Panc1 (cell line): Measurements from ENCODE around the gene SLC12A7. TPM values are rescaled to one million over a fixed set of nuclear protein-coding genes. Genes with fewer than 3 reads are reported as not detected.

Experiments
- ATAC-seq: fragments of 200-7000 bp; cut with Tn5 transposase; 2 replicates; pipeline ENCODE4 v1.9.1; 2020; ENCODE audit warnings: mild to moderate bottlenecking, moderate library complexity
- BruUV-seq: library from RNA; stranded (reverse); fragments of 400-500 nt; replicated peaks from 2 replicates; lab custom pipeline; 2021; lab: Mats Ljungman, UMichigan
- CTCF ChIA-PET: fragments of 300-600 bp; sonication (Branson Sonifier 250); formaldehyde crosslinking; loops from one replicate; lab custom pipeline; 2022; ENCODE audit warnings: antibody characterized with exemption; lab: Charles Lee
- POLR2A ChIA-PET: fragments of 300-600 bp; sonication (Branson Sonifier 250); formaldehyde crosslinking; loops from one replicate; lab custom pipeline; 2022; ENCODE audit warnings: antibody characterized with exemption; lab: Charles Lee
- DNase-seq: peaks from one replicate; pipeline ENCODE4 v3.0.0-alpha.2; 2010; ENCODE audit warnings: low read depth, low spot score
- H3K27ac ChIP-seq: 2 replicates; pipeline ENCODE4 v1.5.1; 2011; ENCODE audit warnings: mild to moderate bottlenecking, low read length, inconsistent platforms
- H3K27me3 ChIP-seq: fragments of 200-500 bp; sonication (Bioruptor generic); 2 replicates; pipeline ENCODE4 v1.6.0; 2014; ENCODE audit warnings: low read length, inconsistent platforms; ENCODE audit not compliant: control insufficient read depth, insufficient read depth
- H3K36me3 ChIP-seq: fragments of 200-500 bp; sonication (Bioruptor generic); 2 replicates; pipeline ENCODE4 v1.5.1; 2014; ENCODE audit warnings: inconsistent platforms, mild to moderate bottlenecking, low read length, moderate library complexity; ENCODE audit not compliant: control insufficient read depth, insufficient read depth
- H3K4me1 ChIP-seq: 2 replicates; pipeline ENCODE4 v1.5.1; 2011; ENCODE audit warnings: inconsistent platforms, mild to moderate bottlenecking, low read length, moderate library complexity; ENCODE audit not compliant: control insufficient read depth, insufficient read depth
- H3K4me3 ChIP-seq, 2 experiments: 2 replicates each; pipeline ENCODE4 v1.5.1; 2011 to 2012; ENCODE audit warnings: low read depth in 2 of 2, low read length in 2 of 2, mild to moderate bottlenecking in 2 of 2, inconsistent platforms in 1 of 2, moderate library complexity in 1 of 2
- H3K9me3 ChIP-seq: fragments of 200-500 bp; sonication (Bioruptor generic); 2 replicates; pipeline ENCODE4 v1.5.1; 2014; ENCODE audit warnings: low read depth, mild to moderate bottlenecking, inconsistent platforms, low read length, moderate library complexity; ENCODE audit not compliant: control insufficient read depth, insufficient read depth
- POLR2AphosphoS5 ChIP-seq: IDR thresholded peaks from 2 replicates; pipeline ENCODE4 v1.6.1; 2012; ENCODE audit warnings: mild to moderate bottlenecking, low read depth, low read length, moderate library complexity
- SIN3A ChIP-seq: IDR thresholded peaks from 2 replicates; pipeline ENCODE4 v1.6.1; 2012; ENCODE audit warnings: low read depth, mild to moderate bottlenecking, low read length, moderate library complexity, borderline replicate concordance; ENCODE audit not compliant: insufficient read depth
- TCF7L2 ChIP-seq: IDR thresholded peaks from 2 replicates; pipeline ENCODE4 v1.6.1; 2011; ENCODE audit warnings: mild to moderate bottlenecking, low read depth, low read length, inconsistent platforms
- in situ Hi-C: cut with HindIII; loops from 2 replicates; pipeline ENCODE4 v1.10.0; 2016; ENCODE audit warnings: low sequenced_read_pairs, low pct_unique_long_range_greater_than_20kb
- intact Hi-C: fragments of 100-400 bp; cut with micrococcal nuclease; formaldehyde crosslinking; loops from one replicate; pipeline ENCODE4 v1.10.0; 2022; ENCODE audit not compliant: unreplicated experiment
- total RNA-seq: library from RNA; stranded (reverse); gene quantifications from one replicate; pipeline ENCODE4 v1.2.1, GENCODE V29; 2021; ENCODE audit not compliant: unreplicated experiment
- TF ChIP-seq, protein P1 (sequence below): fragments of 450-650 bp; IDR thresholded peaks from 2 replicates; pipeline ENCODE4 v1.5.1; 2017; ENCODE audit warnings: mild to moderate bottlenecking
- TF ChIP-seq, protein P2 (sequence below), 2 experiments: IDR thresholded peaks; 2 replicates each; pipeline ENCODE4 v1.6.1; 2011 to 2012; ENCODE audit warnings: low read depth in 2 of 2, control low read depth in 1 of 2, low read length in 1 of 2, mild to moderate bottlenecking in 1 of 2, moderate library complexity in 1 of 2; ENCODE audit not compliant: insufficient read depth in 1 of 2

SLC12A7 gene
- total RNA-seq, 1 experiment from 2014 or later, result 297 TPM

DNA sequence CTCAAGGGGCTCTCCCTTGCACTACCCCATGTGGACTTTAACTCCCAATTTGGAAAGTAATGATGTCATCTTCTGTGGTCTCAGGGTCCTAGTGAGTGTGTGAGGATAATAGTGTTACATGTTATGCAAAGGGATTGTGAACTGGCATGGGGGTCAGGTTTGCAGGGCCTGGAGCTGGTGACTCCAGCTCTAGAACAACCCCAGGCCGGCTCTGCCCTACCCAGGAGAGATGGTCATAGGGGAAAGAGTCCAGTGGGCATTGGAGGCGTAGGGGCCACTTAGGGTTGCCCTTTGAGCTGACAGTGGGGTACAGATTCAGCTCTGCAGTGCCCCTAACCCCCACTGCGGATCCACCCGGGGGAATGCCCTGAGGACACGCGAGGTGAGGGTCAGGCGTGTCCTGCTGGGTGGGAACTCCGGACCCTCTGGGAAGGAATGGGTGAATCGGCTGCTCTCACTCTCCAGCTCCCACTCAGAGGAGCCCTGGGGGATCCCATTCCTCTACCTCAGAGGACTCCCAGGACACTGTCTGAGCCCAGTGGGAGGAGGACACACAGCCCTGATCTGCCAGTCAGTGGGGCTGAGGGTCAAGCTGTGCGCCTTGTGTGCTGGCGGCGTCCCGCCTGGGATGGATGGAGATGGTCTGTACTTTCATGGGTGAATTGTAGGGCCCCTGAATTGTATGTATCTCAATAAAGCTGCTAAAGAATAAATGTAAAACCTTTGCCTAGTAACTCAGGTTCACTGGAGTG is 105.8 kb downstream of the SLC12A7 start:
- Histone ChIP-seq H3K9me3 (no peaks in the 10 kb centered on the region), H3K36me3 (no peaks in the 10 kb centered on the region), H3K27me3 (no peaks in the 10 kb centered on the region), H3K27ac (no peak overlapping the region), H3K4me1 (peaks cover 22% of the 10 kb centered on the region), H3K4me3 (no peak overlapping the region)
- TF ChIP-seq TCF7L2, result no peak
- ChIA-PET CTCF (interaction anchor here (1.8 kb wide), 1 partner anchor 162 kb away, joined by 4 read pairs; no protein-coding TSS in a partner anchor), POLR2A (no interaction called here)
- in situ Hi-C loops (no loop called here), intact Hi-C loops (no loop called here)
- no peak for ATAC-seq
- BruUV-seq, result no TSS peak
- no peak for DNase-seq

DNA sequence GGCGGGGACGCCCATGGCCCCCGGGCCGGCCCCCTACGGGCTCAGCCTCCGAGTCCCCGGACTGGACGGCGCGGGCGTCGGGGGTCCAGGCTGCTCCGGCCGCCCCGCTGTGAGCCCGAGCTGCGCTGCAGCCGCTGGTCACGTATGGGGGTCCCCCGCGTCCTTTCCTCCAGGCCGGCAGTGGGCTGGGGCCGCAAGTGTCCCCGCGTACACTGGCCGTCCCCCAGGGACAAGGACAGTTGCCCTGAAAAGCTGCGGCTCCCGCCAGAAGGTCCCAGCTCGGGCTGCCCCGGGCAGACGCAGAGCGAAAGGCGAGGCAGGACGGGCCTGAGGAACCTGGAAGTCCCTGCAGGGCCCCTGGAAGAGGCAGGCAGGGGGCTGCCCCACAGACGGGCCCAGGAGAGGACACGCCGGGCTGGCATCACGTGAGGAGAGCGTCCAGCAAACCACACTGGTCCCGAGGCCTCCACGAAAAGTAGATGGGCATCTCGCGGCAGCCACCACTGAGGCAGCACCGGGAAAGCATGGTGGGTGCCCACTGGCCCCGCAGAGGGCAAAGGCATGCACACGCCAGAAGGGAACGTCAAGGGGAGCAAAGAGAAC is 106.5 kb downstream of the SLC12A7 start:
- CTCF ChIA-PET, result interaction anchor here (1.8 kb wide), 1 partner anchor 163 kb away, joined by 4 read pairs; no protein-coding TSS in a partner anchor
- POLR2A ChIA-PET, result no interaction called here
- in situ Hi-C loops, result no loop called here
- H3K27ac ChIP-seq, result no peak overlapping the region; the same call in 1 of the 2 replicates
- BruUV-seq, result no TSS peak
- no peak for ATAC-seq
- no peaks in the 10 kb centered on the region for H3K9me3 ChIP-seq
- DNase-seq, result no peak
- no peaks in the 10 kb centered on the region for H3K36me3 ChIP-seq
- peaks cover 15% of the 10 kb centered on the region for H3K4me1 ChIP-seq
- H3K27me3 ChIP-seq, result no peaks in the 10 kb centered on the region
- no peak for TF ChIP-seq TCF7L2
- TF ChIP-seq, protein P1, sequence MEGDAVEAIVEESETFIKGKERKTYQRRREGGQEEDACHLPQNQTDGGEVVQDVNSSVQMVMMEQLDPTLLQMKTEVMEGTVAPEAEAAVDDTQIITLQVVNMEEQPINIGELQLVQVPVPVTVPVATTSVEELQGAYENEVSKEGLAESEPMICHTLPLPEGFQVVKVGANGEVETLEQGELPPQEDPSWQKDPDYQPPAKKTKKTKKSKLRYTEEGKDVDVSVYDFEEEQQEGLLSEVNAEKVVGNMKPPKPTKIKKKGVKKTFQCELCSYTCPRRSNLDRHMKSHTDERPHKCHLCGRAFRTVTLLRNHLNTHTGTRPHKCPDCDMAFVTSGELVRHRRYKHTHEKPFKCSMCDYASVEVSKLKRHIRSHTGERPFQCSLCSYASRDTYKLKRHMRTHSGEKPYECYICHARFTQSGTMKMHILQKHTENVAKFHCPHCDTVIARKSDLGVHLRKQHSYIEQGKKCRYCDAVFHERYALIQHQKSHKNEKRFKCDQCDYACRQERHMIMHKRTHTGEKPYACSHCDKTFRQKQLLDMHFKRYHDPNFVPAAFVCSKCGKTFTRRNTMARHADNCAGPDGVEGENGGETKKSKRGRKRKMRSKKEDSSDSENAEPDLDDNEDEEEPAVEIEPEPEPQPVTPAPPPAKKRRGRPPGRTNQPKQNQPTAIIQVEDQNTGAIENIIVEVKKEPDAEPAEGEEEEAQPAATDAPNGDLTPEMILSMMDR, result no peak
- TF ChIP-seq, protein P2, sequence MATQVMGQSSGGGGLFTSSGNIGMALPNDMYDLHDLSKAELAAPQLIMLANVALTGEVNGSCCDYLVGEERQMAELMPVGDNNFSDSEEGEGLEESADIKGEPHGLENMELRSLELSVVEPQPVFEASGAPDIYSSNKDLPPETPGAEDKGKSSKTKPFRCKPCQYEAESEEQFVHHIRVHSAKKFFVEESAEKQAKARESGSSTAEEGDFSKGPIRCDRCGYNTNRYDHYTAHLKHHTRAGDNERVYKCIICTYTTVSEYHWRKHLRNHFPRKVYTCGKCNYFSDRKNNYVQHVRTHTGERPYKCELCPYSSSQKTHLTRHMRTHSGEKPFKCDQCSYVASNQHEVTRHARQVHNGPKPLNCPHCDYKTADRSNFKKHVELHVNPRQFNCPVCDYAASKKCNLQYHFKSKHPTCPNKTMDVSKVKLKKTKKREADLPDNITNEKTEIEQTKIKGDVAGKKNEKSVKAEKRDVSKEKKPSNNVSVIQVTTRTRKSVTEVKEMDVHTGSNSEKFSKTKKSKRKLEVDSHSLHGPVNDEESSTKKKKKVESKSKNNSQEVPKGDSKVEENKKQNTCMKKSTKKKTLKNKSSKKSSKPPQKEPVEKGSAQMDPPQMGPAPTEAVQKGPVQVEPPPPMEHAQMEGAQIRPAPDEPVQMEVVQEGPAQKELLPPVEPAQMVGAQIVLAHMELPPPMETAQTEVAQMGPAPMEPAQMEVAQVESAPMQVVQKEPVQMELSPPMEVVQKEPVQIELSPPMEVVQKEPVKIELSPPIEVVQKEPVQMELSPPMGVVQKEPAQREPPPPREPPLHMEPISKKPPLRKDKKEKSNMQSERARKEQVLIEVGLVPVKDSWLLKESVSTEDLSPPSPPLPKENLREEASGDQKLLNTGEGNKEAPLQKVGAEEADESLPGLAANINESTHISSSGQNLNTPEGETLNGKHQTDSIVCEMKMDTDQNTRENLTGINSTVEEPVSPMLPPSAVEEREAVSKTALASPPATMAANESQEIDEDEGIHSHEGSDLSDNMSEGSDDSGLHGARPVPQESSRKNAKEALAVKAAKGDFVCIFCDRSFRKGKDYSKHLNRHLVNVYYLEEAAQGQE (IDR thresholded peaks at IDR 0.05; ENCODE audit: insufficient read depth in 1 of 2, low read depth in 2 of 2, low read length in 1 of 2), result no peak
- no peak for TF ChIP-seq POLR2AphosphoS5
- no peak for TF ChIP-seq SIN3A
- peak overlapping the region; percentile 53 to 58 for H3K4me3 ChIP-seq
- intact Hi-C loops, result no loop called here
